Hepatocyte (in vitro differentiated cells): ENCODE measurements around the gene PBX3. TPM values are rescaled to one million over a fixed set of nuclear protein-coding genes. Genes with fewer than 3 reads are reported as not detected.

Experiments used
- DNase-seq: peaks from one replicate; pipeline ENCODE4 v3.0.0-alpha.2; 2016; ENCODE audit warnings: low spot score
- H2AFZ ChIP-seq: fragments of 200-600 bp; sonication (generic); 2 replicates; pipeline ENCODE4 v1.6.0; 2016; ENCODE audit warnings: antibody characterized with exemption, mild to moderate bottlenecking
- H3K27ac ChIP-seq: fragments of 200-600 bp; sonication (generic); 2 replicates; pipeline ENCODE4 v1.5.1; 2016; ENCODE audit warnings: mild to moderate bottlenecking
- H3K27me3 ChIP-seq: fragments of 200-600 bp; sonication (generic); 2 replicates; pipeline ENCODE4 v1.6.1; 2016
- H3K36me3 ChIP-seq: fragments of 200-600 bp; sonication (generic); replicated peaks from 2 replicates; pipeline ENCODE4 v1.5.1; 2016; ENCODE audit warnings: low read depth; ENCODE audit not compliant: insufficient read depth
- H3K4me1 ChIP-seq: fragments of 200-600 bp; sonication (generic); 2 replicates; pipeline ENCODE4 v1.5.1; 2016; ENCODE audit warnings: mild to moderate bottlenecking, moderate library complexity; ENCODE audit not compliant: insufficient read depth
- H3K4me2 ChIP-seq: fragments of 200-600 bp; sonication (generic); 2 replicates; pipeline ENCODE4 v1.6.0; 2016
- H3K4me3 ChIP-seq: fragments of 200-600 bp; sonication (generic); 2 replicates; pipeline ENCODE4 v1.5.1; 2016; ENCODE audit warnings: mild to moderate bottlenecking
- H3K79me2 ChIP-seq: fragments of 200-600 bp; sonication (generic); 2 replicates; pipeline ENCODE4 v1.6.0; 2017; ENCODE audit warnings: mild to moderate bottlenecking
- H3K9me2 ChIP-seq: fragments of 200-600 bp; sonication (generic); replicated peaks from 2 replicates; pipeline ENCODE4 v1.6.0; 2017; ENCODE audit warnings: mild to moderate bottlenecking; ENCODE audit not compliant: insufficient read depth
- H3K9me3 ChIP-seq: fragments of 200-600 bp; sonication (generic); 2 replicates; pipeline ENCODE4 v1.5.1; 2016; ENCODE audit warnings: low read depth, mild to moderate bottlenecking
- H4K20me1 ChIP-seq: fragments of 200-600 bp; sonication (generic); 2 replicates; pipeline ENCODE4 v1.6.0; 2016; ENCODE audit warnings: mild to moderate bottlenecking; ENCODE audit not compliant: insufficient read depth, poor library complexity, severe bottlenecking
- EZH2 ChIP-seq: fragments of 200-600 bp; sonication (generic); IDR thresholded peaks from 2 replicates; pipeline ENCODE4 v1.6.1; 2016; ENCODE audit warnings: antibody characterized with exemption, mild to moderate bottlenecking, borderline replicate concordance
- EZH2phosphoT487 ChIP-seq: fragments of 200-600 bp; sonication (generic); IDR thresholded peaks from one replicate; pipeline ENCODE4 v1.6.1; 2018; ENCODE audit warnings: antibody characterized with exemption, mild to moderate bottlenecking, low read depth, moderate library complexity; ENCODE audit not compliant: unreplicated experiment, severe bottlenecking
- WGBS: methylation state at CpG from one replicate; pipeline ENCODE4 v1.1.6; 2016; ENCODE audit warnings: low lambda C conversion rate; ENCODE audit errors: missing lambda C conversion rate; 5-methylcytosine and 5-hydroxymethylcytosine counted together
- polyA plus RNA-seq: library from polyadenylated mRNA; unstranded; fragments of >200 nt; fragmentation: Nextera tagmentation; extraction: Ambion mirVana; gene quantifications from 2 replicates; pipeline ENCODE4 v1.2.1, GENCODE V29; 2016
- total RNA-seq: library from RNA; depleted of rRNA; stranded (reverse); fragments of >200 nt; gene quantifications from 2 replicates; pipeline ENCODE4 v1.2.3, GENCODE V29; 2014
- TF ChIP-seq, protein P1 (sequence below): fragments of 200-600 bp; sonication (generic); IDR thresholded peaks from 2 replicates; pipeline ENCODE4 v1.5.1; 2016; ENCODE audit warnings: antibody characterized with exemption, mild to moderate bottlenecking; ENCODE audit not compliant: poor library complexity

The PBX3 gene
- total and polyA plus RNA-seq, 2 experiments from 2014 or later, result 15.9 to 23.3 TPM

DNA sequence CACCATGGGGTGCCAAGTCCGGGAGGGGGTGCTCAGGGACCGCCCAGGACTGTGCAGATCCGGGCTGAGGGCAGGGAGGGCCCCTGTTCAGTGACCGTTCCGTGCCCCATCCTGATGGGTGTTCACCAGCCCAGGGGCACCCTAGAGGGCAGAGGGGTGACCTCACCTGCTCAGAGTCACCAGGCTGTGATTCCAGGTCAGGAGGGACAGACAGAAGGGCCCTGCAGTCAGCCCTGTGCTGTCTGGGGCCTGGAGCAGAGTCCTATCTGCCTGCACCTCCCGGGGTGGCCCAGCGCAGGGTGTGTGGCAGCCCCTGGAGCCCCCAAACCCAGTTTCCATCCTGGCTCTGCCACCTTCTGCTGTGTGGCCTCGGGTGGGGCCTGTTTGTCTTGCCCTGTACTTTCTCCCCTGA lies 241.9 kb downstream of the PBX3 start:
- Histone ChIP-seq H3K9me2 (no peaks in the 10 kb centered on the region), H3K9me3 (no peaks in the 10 kb centered on the region), H3K4me3 (no peak overlapping the region), H3K36me3 (no peaks in the 10 kb centered on the region), H2AFZ (no peak overlapping the region), H3K4me2 (no peak overlapping the region), H3K79me2 (no peaks in the 10 kb centered on the region), H4K20me1 (no peaks in the 10 kb centered on the region), H3K4me1 (no peaks in the 10 kb centered on the region), H3K27ac (no peak overlapping the region), H3K27me3 (no peaks in the 10 kb centered on the region)
- 91% methylated on average over 8 of the region's 8 CpGs for WGBS
- TF ChIP-seq, protein P1, sequence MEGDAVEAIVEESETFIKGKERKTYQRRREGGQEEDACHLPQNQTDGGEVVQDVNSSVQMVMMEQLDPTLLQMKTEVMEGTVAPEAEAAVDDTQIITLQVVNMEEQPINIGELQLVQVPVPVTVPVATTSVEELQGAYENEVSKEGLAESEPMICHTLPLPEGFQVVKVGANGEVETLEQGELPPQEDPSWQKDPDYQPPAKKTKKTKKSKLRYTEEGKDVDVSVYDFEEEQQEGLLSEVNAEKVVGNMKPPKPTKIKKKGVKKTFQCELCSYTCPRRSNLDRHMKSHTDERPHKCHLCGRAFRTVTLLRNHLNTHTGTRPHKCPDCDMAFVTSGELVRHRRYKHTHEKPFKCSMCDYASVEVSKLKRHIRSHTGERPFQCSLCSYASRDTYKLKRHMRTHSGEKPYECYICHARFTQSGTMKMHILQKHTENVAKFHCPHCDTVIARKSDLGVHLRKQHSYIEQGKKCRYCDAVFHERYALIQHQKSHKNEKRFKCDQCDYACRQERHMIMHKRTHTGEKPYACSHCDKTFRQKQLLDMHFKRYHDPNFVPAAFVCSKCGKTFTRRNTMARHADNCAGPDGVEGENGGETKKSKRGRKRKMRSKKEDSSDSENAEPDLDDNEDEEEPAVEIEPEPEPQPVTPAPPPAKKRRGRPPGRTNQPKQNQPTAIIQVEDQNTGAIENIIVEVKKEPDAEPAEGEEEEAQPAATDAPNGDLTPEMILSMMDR, result no peak
- TF ChIP-seq EZH2phosphoT487 (no peak), EZH2 (no peak)
- DNase-seq, result no peak

DNA sequence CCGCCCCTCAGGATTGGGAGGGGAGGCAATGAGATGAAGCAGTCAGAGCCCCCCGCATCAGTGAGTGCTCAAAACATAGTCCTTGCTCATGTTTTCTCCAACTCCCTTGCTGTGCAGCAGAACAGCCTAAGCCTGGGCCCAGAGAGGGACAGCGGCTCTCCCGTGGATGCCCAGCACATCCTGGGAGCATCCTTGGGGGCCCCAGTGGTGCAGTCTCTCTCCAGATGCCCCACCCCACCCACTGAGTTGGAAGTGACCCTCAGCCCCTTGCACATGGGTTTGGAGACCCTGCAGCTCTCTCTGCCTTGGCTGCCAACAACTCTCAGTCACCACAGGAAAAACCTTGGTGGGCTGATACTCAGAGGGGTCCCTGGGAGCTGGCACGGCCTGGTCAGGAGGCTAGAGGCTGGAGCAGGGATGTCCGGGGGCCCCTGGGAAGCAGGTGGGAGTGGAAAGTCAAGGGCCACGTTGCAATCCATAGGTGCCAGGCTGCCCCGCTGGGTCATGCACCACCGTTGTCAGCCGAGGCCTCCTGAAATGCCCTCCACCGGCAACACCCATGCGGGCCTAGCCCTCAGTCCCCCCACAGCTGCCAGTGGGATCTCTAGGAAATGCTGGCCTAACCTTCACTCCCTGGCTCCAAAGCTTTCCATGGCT lies 242.5 kb downstream of the PBX3 start:
- Histone ChIP-seq H3K9me3 (no peaks in the 10 kb centered on the region), H3K79me2 (no peaks in the 10 kb centered on the region), H3K4me1 (no peaks in the 10 kb centered on the region), H3K4me3 (no peak overlapping the region), H3K9me2 (no peaks in the 10 kb centered on the region), H2AFZ (no peak overlapping the region), H3K36me3 (no peaks in the 10 kb centered on the region), H4K20me1 (no peaks in the 10 kb centered on the region), H3K27me3 (no peaks in the 10 kb centered on the region), H3K4me2 (no peak overlapping the region), H3K27ac (no peak overlapping the region)
- WGBS, result 91% methylated on average over 12 of the region's 12 CpGs
- DNase-seq, result no peak
- TF ChIP-seq EZH2phosphoT487 (no peak), EZH2 (no peak)
- TF ChIP-seq, protein P1, result no peak

DNA sequence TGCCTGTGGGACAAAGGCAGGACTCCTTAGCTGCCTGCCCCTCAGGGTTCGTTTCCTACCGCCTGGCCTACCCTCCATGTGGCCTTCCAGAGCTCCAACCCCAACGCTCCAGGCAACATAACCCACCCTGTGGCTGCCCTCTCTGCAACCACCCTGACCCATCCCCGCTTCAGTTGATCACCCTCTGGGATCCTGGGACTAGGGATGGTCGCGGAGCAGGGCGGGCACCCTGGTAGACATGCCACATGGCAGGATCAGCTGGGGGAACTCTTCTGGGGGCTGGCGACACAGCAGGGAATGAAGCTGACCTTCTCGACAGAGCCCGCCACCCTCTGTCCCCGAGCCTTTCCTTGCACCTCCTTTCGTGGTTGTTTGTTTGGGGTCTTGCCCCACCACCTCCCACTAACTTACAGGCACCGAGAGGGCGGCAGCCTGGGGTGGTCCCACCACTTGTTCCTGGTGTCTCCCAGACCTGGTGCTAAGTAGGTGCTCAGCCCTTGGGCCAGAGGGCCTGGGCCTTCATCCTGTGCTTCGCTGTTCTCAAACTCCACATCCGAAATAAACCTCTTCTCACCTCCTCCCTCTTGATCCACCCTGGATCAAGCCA lies 243.1 kb downstream of the PBX3 start:
- Histone ChIP-seq H3K4me3 (no peak overlapping the region), H3K27me3 (no peaks in the 10 kb centered on the region), H2AFZ (no peak overlapping the region), H3K36me3 (no peaks in the 10 kb centered on the region), H3K9me2 (no peaks in the 10 kb centered on the region), H3K4me1 (no peaks in the 10 kb centered on the region), H4K20me1 (no peaks in the 10 kb centered on the region), H3K4me2 (no peak overlapping the region), H3K9me3 (no peaks in the 10 kb centered on the region), H3K27ac (no peak overlapping the region), H3K79me2 (no peaks in the 10 kb centered on the region)
- TF ChIP-seq EZH2phosphoT487 (no peak), EZH2 (no peak)
- TF ChIP-seq, protein P1, result no peak
- WGBS, result 95% methylated on average over 16 of the region's 16 CpGs
- no peak for DNase-seq
